Sigmoid colon (tissue), 7 donors: Measurements from ENCODE around the gene KIAA0513. TPM values are rescaled to one million over a fixed set of nuclear protein-coding genes. Genes with fewer than 3 reads are reported as not detected.
A peak's percentile ranks its signal among the peaks of the same experiment; 100 is the strongest.

Experiments
- DNase-seq: peaks from one replicate; pipeline ENCODE4 v3.0.0-alpha.2; 2019
- H3K27ac ChIP-seq, 4 donors: fragments of 200-600 bp; sonication (generic); one replicate each; pipeline ENCODE4 v1.5.1; 2016 to 2019; ENCODE audit warnings: mild to moderate bottlenecking in 1 of 4
- H3K27me3 ChIP-seq, 3 donors: fragments of 200-600 bp; sonication (generic); one replicate each; pipeline ENCODE4 v1.5.1; 2019; ENCODE audit warnings: mild to moderate bottlenecking in 1 of 3
- H3K36me3 ChIP-seq, 4 donors: fragments of 200-600 bp; sonication (generic); one replicate each; pipeline ENCODE4 v1.5.1; 2016 to 2019
- H3K4me1 ChIP-seq, 4 donors: fragments of 200-600 bp; sonication (generic); one replicate each; pipeline ENCODE4 v1.5.1; 2017 to 2019
- H3K4me3 ChIP-seq, 4 donors: fragments of 200-600 bp; sonication (generic); one replicate each; pipeline ENCODE4 v1.5.1; 2017 to 2019; ENCODE audit warnings: mild to moderate bottlenecking in 2 of 4, moderate library complexity in 1 of 4
- H3K9me3 ChIP-seq, 4 donors: fragments of 200-600 bp in 3 of 4; sonication (generic) in 3 of 4; one replicate each; pipeline versions ENCODE4 v1.5.1 to v1.6.1; 2013 to 2019
- EP300 ChIP-seq, 4 donors: sonication (generic); formaldehyde crosslinking; IDR thresholded peaks; one replicate each; pipeline ENCODE4 v1.6.1; 2017; ENCODE audit warnings: antibody characterized with exemption in 4 of 4
- POLR2A ChIP-seq, 2 donors: fragments of 450-650 bp; IDR thresholded peaks; one replicate each; pipeline ENCODE4 v1.6.1; 2016; ENCODE audit warnings: antibody characterized with exemption in 2 of 2, mild to moderate bottlenecking in 2 of 2, moderate library complexity in 2 of 2
- POLR2AphosphoS5 ChIP-seq, 4 donors: sonication (generic); formaldehyde crosslinking; IDR thresholded peaks; one replicate each; pipeline ENCODE4 v1.6.1; 2017; ENCODE audit warnings: antibody characterized with exemption in 4 of 4
- WGBS, 2 donors: extraction: QIAGEN DNeasy Blood & Tissue Kit; methylation state at CpG; one replicate each; pipeline ENCODE4 v1.1.7; 2013; 5-methylcytosine and 5-hydroxymethylcytosine counted together
- intact Hi-C: fragments of 100-400 bp; cut with DNase I; formaldehyde crosslinking; loops from one replicate; pipeline ENCODE4 v1.15.1; 2023
- polyA plus RNA-seq, 3 donors: library from polyadenylated mRNA; stranded (reverse); fragments of 200-250 nt; gene quantifications; one replicate each; pipeline ENCODE4 v1.2.3, GENCODE V29; 2013
- total RNA-seq, 4 donors: library from RNA; depleted of rRNA; stranded (reverse); fragments of >200 nt; gene quantifications; one replicate each; pipeline ENCODE4 v1.1.0, GENCODE V29; 2016
- TF ChIP-seq, protein P1 (sequence below), 4 experiments: fragments of 450-650 bp in 3 of 4; fragments of 200-600 bp in 1 of 4; IDR thresholded peaks; one replicate each; pipeline ENCODE4 v1.5.1; 2016 to 2019; ENCODE audit warnings: antibody characterized with exemption in 4 of 4, mild to moderate bottlenecking in 3 of 4, moderate library complexity in 2 of 4
- donor health status: healthy with polysubstance abuse.
- donor health status: Bipolar disorder and iron deficiency.
- donor health status: healthy.

KIAA0513 gene
- total and polyA plus RNA-seq, 7 donors, result 8.4 to 40.2 (median 18.6) TPM

DNA sequence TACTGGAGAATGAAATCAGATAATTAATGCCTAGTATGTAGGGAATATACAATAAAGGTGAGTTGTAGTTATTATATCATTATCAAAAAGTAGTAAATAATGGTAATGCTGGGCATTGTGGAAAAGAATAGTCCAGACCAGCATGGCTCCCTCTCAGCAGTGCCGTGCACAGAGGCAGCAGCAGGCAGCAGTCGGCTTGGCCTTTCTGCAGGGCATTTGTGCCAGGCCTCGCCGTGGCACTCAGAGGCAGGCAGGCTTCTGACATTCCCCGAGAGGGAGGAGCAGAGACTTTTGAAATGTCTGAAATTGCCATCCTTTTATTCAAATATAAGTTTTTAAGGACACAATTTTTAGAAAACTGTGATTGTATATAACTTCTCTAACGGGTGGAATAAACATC lies 15.0 kb downstream of the KIAA0513 start:
- Histone ChIP-seq H3K4me3 (no peak overlapping the region), H3K27me3 (no peaks in the 10 kb centered on the region), H3K9me3 (no peaks in the 10 kb centered on the region), H3K27ac (peak overlapping the region in 3 of 4 donors; percentile 46 to 73 (median 52)), H3K4me1 (peaks cover 0 to 49% (median 22%) of the 10 kb centered on the region in 4 donors), H3K36me3 (no peaks in the 10 kb centered on the region)
- 88 to 93% methylated on average over 6 of the region's 6 CpGs for WGBS, 2 donors
- intact Hi-C loops, result no loop called here
- no peak for DNase-seq
- TF ChIP-seq POLR2A (IDR thresholded peaks at IDR 0.05), result no peak

DNA sequence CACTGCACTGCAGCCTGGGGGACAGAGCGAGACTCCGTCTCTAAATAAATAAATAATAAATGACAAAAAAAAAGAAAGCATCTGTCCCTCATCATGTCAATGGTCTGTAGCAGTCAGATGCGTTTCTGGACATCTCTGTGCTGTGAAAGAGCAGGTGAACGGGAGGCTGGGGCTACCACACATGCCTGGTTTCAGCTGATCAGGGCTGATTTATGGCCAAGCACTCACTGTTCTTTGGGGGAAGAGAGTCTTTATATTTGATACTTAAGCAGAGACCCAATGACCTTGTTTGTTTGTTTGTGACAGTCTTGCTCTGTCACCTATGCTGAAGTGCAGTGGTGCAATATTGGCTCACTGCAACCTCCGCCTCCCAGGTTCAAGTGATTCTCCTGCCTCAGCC lies 17.5 kb downstream of the KIAA0513 start:
- Histone ChIP-seq H3K9me3 (no peaks in the 10 kb centered on the region), H3K27ac (no peak overlapping the region), H3K27me3 (no peaks in the 10 kb centered on the region), H3K36me3 (no peaks in the 10 kb centered on the region), H3K4me1 (peaks cover 0 to 44% (median 21%) of the 10 kb centered on the region in 4 donors), H3K4me3 (no peak overlapping the region)
- 94 to 99% methylated on average over 5 of the region's 5 CpGs for WGBS, 2 donors
- DNase-seq, result no peak
- intact Hi-C loops, result no loop called here
- no peak for TF ChIP-seq EP300 (IDR thresholded peaks at IDR 0.05)

DNA sequence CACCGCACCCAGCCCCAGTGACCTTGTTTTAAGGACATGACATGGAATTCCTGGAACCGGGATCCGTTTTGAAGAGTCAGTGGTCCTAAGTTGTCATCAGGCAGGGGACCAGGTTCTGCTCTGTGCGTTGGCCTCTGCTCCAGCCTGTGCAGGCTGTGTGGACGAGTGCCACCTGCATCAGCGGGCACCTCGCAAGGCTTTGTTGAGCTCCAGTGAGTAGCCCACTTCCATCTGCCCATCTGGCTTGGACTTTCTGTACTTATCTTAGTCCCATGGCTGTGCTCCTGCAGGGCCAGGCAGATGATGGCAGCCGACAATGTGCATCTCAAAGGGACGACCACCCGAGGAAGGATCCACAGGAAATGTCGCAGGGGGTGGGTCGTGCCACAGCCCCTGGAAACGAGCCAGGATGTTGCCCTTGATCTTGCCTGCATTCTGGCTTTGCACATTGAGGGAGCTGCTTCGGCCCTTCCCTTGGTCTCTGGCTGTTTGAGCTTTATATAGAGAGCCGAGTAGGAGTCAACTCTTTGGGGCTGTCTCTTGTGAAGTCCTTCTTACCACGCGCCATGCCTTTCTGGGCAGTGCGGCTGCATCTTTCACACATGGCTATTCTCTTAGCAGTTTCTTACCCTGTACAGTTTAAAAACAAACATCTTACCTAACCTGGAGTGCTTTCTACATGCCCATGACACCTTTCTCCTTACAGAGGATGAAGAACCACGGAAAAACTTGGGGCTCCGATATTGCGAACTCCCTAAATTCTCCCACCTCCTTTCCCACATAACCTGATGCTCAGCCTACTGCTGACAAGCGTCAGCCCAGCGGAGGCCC lies 18.3 kb downstream of the KIAA0513 start:
- H3K36me3 ChIP-seq, result no peaks in the 10 kb centered on the region
- no peaks in the 10 kb centered on the region for H3K27me3 ChIP-seq
- DNase-seq, result no peak
- WGBS, 2 donors, result 89 to 90% methylated on average over 23 of the region's 23 CpGs
- no peak for TF ChIP-seq POLR2AphosphoS5 (IDR thresholded peaks at IDR 0.05)
- no peak for TF ChIP-seq EP300 (IDR thresholded peaks at IDR 0.05)
- TF ChIP-seq POLR2A (IDR thresholded peaks at IDR 0.05), result no peak
- TF ChIP-seq, protein P1, sequence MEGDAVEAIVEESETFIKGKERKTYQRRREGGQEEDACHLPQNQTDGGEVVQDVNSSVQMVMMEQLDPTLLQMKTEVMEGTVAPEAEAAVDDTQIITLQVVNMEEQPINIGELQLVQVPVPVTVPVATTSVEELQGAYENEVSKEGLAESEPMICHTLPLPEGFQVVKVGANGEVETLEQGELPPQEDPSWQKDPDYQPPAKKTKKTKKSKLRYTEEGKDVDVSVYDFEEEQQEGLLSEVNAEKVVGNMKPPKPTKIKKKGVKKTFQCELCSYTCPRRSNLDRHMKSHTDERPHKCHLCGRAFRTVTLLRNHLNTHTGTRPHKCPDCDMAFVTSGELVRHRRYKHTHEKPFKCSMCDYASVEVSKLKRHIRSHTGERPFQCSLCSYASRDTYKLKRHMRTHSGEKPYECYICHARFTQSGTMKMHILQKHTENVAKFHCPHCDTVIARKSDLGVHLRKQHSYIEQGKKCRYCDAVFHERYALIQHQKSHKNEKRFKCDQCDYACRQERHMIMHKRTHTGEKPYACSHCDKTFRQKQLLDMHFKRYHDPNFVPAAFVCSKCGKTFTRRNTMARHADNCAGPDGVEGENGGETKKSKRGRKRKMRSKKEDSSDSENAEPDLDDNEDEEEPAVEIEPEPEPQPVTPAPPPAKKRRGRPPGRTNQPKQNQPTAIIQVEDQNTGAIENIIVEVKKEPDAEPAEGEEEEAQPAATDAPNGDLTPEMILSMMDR (IDR thresholded peaks at IDR 0.05), result no peak
- peaks cover 0 to 42% (median 20%) of the 10 kb centered on the region in 4 donors for H3K4me1 ChIP-seq
- H3K9me3 ChIP-seq, result no peaks in the 10 kb centered on the region
- peak overlapping the region in 1 of 4 donors; percentile 68 for H3K27ac ChIP-seq
- no peak overlapping the region for H3K4me3 ChIP-seq
- intact Hi-C loops, result no loop called here

DNA sequence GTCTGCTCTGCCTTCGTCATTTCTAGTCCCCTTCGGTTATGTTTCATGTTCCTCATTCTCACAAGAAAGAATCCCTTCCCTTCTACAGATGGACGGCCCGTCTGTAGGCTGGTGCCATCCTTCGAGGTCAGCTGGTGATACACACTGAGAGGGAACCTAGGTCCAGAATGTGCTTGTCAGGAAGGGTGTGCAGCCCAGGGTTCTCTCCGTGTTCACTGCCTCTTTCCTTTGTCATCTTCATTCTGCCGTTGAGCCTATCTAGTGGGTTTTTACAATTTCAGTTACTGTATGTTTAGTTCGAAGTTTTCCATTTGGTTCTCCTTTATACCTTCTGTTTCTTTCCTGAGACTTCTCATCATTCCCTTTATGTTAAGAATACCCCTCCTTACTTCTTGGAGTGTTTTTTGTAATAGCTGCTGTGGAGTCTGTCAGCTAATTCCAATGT lies 18.9 kb downstream of the KIAA0513 start:
- H3K36me3 ChIP-seq, result no peaks in the 10 kb centered on the region
- TF ChIP-seq, protein P1 (IDR thresholded peaks at IDR 0.05), result no peak
- TF ChIP-seq POLR2A (IDR thresholded peaks at IDR 0.05) (no peak), POLR2AphosphoS5 (IDR thresholded peaks at IDR 0.05) (no peak), EP300 (IDR thresholded peaks at IDR 0.05) (no peak)
- no peak for DNase-seq
- H3K27ac ChIP-seq, result peak overlapping the region in 1 of 4 donors; percentile 68
- intact Hi-C loops, result no loop called here
- no peaks in the 10 kb centered on the region for H3K27me3 ChIP-seq
- H3K4me3 ChIP-seq, result no peak overlapping the region
- 87 to 92% methylated on average over 8 of the region's 8 CpGs for WGBS, 2 donors
- H3K9me3 ChIP-seq, result no peaks in the 10 kb centered on the region
- H3K4me1 ChIP-seq, result peaks cover 0 to 42% (median 23%) of the 10 kb centered on the region in 4 donors

DNA sequence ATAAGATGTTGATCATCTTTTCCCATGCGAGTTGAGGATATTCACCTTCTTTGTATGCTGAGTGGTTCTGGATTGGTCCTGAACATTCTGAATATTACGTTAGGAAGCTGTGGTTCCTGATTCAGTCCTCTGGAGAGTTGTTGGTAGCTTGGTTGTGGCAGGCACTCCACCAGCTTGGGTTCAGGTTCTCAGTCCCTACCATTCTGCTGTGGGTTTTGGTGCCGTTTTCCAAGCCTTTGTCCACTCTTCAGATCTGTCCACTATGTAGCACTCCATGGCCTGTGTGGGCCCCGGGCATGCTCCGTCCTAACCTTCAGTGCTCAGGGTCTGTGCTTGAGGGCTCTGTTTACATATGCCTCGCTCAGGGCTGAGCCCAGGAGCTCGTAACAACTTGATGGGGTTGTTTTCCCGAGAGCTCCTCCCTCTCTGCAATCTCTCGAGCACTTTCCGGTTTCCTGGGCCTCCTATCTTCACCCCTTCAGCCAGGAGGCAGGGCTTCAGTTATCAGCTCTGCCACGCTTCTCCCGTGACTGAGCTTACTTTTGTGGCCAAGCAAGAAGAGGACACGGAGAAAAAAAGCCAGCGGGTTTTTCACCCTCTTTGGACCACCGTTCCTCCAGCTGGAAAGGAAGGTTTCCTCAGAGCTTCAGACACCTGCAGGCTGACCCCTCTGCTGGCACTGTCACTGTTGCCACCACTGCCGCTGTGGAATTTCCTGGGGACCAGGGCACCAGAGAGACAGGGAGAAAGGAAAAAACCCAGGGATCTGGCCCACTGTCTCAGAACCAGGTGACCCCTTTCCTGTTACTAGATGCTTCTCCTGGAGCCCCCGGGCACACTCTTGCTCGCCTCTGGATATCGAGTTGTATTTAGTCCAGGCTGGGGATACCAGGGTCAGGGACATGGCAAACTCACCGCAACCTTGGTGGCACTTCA lies 19.6 kb downstream of the KIAA0513 start:
- WGBS, 2 donors, result 39 to 66% methylated on average over 20 of the region's 20 CpGs
- Histone ChIP-seq H3K36me3 (no peaks in the 10 kb centered on the region), H3K4me1 (peaks cover 0 to 41% (median 24%) of the 10 kb centered on the region in 4 donors), H3K27ac (peak overlapping the region in 3 of 4 donors; percentile 21 to 68 (median 33)), H3K4me3 (no peak overlapping the region), H3K27me3 (no peaks in the 10 kb centered on the region), H3K9me3 (no peaks in the 10 kb centered on the region)
- intact Hi-C loops, result no loop called here
- TF ChIP-seq, protein P1 (IDR thresholded peaks at IDR 0.05), result no peak
- TF ChIP-seq POLR2AphosphoS5 (IDR thresholded peaks at IDR 0.05) (no peak), EP300 (IDR thresholded peaks at IDR 0.05) (no peak), POLR2A (IDR thresholded peaks at IDR 0.05) (no peak)
- DNase-seq, result no peak
